ENCODE data around the gene MEGF8.
"Not testable (repeated sequence)": the region's sequence is repeated elsewhere in the genome, so short reads cannot be mapped to it uniquely, and the experiment has no call there.

The MEGF8 gene

GRCh38 chr19:42333975-42334696 lies 8.7 kb downstream of the MEGF8 start:
- no peak for DNase-seq

- no peak for DNase-seq
Observed at GRCh38 chr19:42334697-42335373, 9.4 kb downstream of the MEGF8 start.

GRCh38 chr19:42335374-42335936 lies 10.0 kb downstream of the MEGF8 start:
- DNase-seq, result no peak

- DNase-seq, result no peak
Observed at GRCh38 chr19:42335971-42336370, 10.5 kb downstream of the MEGF8 start.

- DNase-seq, result not testable (repeated sequence)
Observed at GRCh38 chr19:42339126-42339860, 13.9 kb downstream of the MEGF8 start.

GRCh38 chr19:42339922-42340321 lies 14.5 kb downstream of the MEGF8 start:
- DNase-seq, result not testable (repeated sequence)

GRCh38 chr19:42343344-42344110 lies 18.1 kb downstream of the MEGF8 start:
- DNase-seq, result no peak

- DNase-seq, result no peak
Observed at GRCh38 chr19:42344336-42344893, 19.0 kb downstream of the MEGF8 start.

GRCh38 chr19:42345191-42345812 lies 19.9 kb downstream of the MEGF8 start:
- DNase-seq, result no peak

GRCh38 chr19:42348211-42348610 lies 22.8 kb downstream of the MEGF8 start:
- DNase-seq, result no peak

- no peak for DNase-seq
Observed at GRCh38 chr19:42349378-42350107, 24.1 kb downstream of the MEGF8 start.

- no peak for DNase-seq
Observed at GRCh38 chr19:42350417-42350816, 25.0 kb downstream of the MEGF8 start.

GRCh38 chr19:42351079-42351735 lies 25.8 kb downstream of the MEGF8 start:
- DNase-seq, result no peak

GRCh38 chr19:42352301-42353259 lies 27.1 kb downstream of the MEGF8 start:
- DNase-seq, result no peak

GRCh38 chr19:42353341-42354015 lies 28.0 kb downstream of the MEGF8 start:
- DNase-seq, result no peak

GRCh38 chr19:42355896-42356295 lies 30.5 kb downstream of the MEGF8 start:
- DNase-seq, result no peak

GRCh38 chr19:42356686-42357085 lies 31.3 kb downstream of the MEGF8 start:
- no peak for DNase-seq

GRCh38 chr19:42357290-42357689 lies 31.9 kb downstream of the MEGF8 start:
- no peak for DNase-seq

Measured in right hindlimb (tissue), 1 donor.